Measurements from ENCODE around the gene GEMIN2.

The GEMIN2 gene

GRCh38 chr14:39173198-39173597, 59.1 kb downstream of the GEMIN2 start:
- no peak for TF ChIP-seq CTCF (IDR thresholded peaks at IDR 0.05; ENCODE audit: extremely low read depth, insufficient read depth, missing control alignments)
- in situ Hi-C loops (cut with MboI; ENCODE audit: low pct_unique_long_range_greater_than_20kb, low sequenced_read_pairs, unreplicated experiment), result no loop called here
- no peak for DNase-seq (ENCODE audit: low spot score)

GRCh38 chr14:39174560-39175444, 60.7 kb downstream of the GEMIN2 start, which contains the start of gene PNN:
TSS of gene PNN (plus strand) at chr14:39175254. CDS start at chr14:39175280, 26 bp downstream.
- in situ Hi-C loops (cut with MboI; ENCODE audit: low pct_unique_long_range_greater_than_20kb, low sequenced_read_pairs, unreplicated experiment), result no loop called here
- DNase-seq (ENCODE audit: low spot score), result peak; percentile 92
- no peak for TF ChIP-seq CTCF (IDR thresholded peaks at IDR 0.05; ENCODE audit: extremely low read depth, insufficient read depth, missing control alignments)

GRCh38 chr14:39175445-39176262, 61.5 kb downstream of the GEMIN2 start:
- no peak for TF ChIP-seq CTCF (IDR thresholded peaks at IDR 0.05; ENCODE audit: extremely low read depth, insufficient read depth, missing control alignments)
- in situ Hi-C loops (cut with MboI; ENCODE audit: low pct_unique_long_range_greater_than_20kb, low sequenced_read_pairs, unreplicated experiment), result no loop called here

GRCh38 chr14:39176263-39177167, 62.4 kb downstream of the GEMIN2 start:
- DNase-seq (ENCODE audit: low spot score), result no peak
- TF ChIP-seq CTCF (IDR thresholded peaks at IDR 0.05; ENCODE audit: extremely low read depth, insufficient read depth, missing control alignments), result no peak
- in situ Hi-C loops (cut with MboI; ENCODE audit: low pct_unique_long_range_greater_than_20kb, low sequenced_read_pairs, unreplicated experiment), result no loop called here

More at GRCh38 chr14:39175445-39176262, 61.5 kb downstream of the GEMIN2 start:
- DNase-seq (ENCODE audit: low spot score), result no peak

- in situ Hi-C loops (cut with MboI; ENCODE audit: low pct_unique_long_range_greater_than_20kb, low sequenced_read_pairs, unreplicated experiment), result no loop called here
- no peak for TF ChIP-seq CTCF (IDR thresholded peaks at IDR 0.05; ENCODE audit: extremely low read depth, insufficient read depth, missing control alignments)
- DNase-seq (ENCODE audit: low spot score), result no peak
Measured at GRCh38 chr14:39177168-39177545, 63.0 kb downstream of the GEMIN2 start.

- in situ Hi-C loops (cut with MboI; ENCODE audit: low pct_unique_long_range_greater_than_20kb, low sequenced_read_pairs, unreplicated experiment), result no loop called here
- no peak for DNase-seq (ENCODE audit: low spot score)
- no peak for TF ChIP-seq CTCF (IDR thresholded peaks at IDR 0.05; ENCODE audit: extremely low read depth, insufficient read depth, missing control alignments)
Measured at GRCh38 chr14:39179042-39179441, 64.9 kb downstream of the GEMIN2 start.
